Measurements from ENCODE around the gene KCNH2. TPM values are rescaled to one million over a fixed set of nuclear protein-coding genes. Genes with fewer than 3 reads are reported as not detected.

Gene KCNH2
- total and polyA plus RNA-seq, 2 of the 13 experiments (the other 11 are each of a cell fraction or from before 2014, with no cell fraction given): 0.09 to 0.11 TPM

DNA sequence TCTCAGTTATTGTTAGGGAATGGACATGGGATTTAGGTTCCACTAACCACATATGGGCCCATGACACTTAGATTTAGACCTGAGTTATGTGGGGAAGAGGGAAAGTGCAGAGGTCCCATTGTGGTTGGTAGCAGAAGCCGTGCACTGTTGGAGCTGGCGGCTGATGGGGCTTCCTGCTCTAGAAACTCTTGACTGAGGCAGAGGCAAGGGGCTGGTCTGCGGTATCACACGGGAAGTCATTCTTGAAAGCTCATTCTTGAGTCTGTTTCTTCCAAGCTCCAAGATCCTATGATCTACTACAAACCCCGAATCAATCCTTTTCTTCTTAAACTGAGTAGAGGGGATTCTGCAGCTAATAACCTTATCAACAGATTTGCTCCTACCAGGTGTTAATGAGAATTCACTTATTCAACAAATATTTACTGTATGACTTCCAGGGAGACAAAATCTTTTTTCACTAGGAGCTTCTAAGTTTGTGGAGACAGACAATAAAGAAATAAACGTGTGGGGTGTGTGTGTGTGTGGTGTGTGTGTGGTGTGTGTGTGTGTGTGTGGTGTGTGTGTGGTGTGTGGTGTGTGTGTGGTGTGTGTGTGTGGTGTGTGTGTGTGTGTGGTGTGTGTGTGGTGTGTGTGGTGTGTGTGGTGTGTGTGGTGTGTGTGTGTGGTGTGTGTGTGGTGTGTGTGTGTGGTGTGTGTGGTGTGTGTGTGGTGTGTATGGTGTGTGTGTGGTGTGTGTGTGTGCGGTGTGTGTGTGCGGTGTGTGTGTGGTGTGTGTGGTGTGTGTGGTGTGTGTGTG, 68.7 kb downstream of the KCNH2 start:
- Histone ChIP-seq H3K36me3 (replicated peaks in 1 of 2; ENCODE audit: control insufficient read depth in 1 of 2, insufficient read depth in 2 of 2, low read length in 2 of 2) (no peaks in the 10 kb centered on the region), H3K9me3 (ENCODE audit: low read length) (no peaks in the 10 kb centered on the region), H3K9ac (ENCODE audit: insufficient read depth, low read depth, low read length) (no peak overlapping the region), H3K27ac (ENCODE audit: extremely low read length, insufficient read depth, low read length) (no peak overlapping the region), H3K27me3 (ENCODE audit: control insufficient read depth in 1 of 2, insufficient read depth in 2 of 2, low read length in 2 of 2) (peaks cover 0 to 23% of the 10 kb centered on the region in 2 experiments; a peak in 1 of 5 replicates), H3K4me2 (ENCODE audit: low read depth, low read length) (no peak overlapping the region), H4K20me1 (ENCODE audit: insufficient read depth, low read length) (no peaks in the 10 kb centered on the region), H2AFZ (ENCODE audit: low read length) (no peak overlapping the region), H3K4me3 (replicated peaks in 1 of 3; ENCODE audit: insufficient read depth in 1 of 3, low read depth in 2 of 3, low read length in 3 of 3) (no peak overlapping the region), H3K79me2 (ENCODE audit: insufficient read depth, low read length) (no peaks in the 10 kb centered on the region), H3K4me1 (ENCODE audit: insufficient read depth, low read length) (no peaks in the 10 kb centered on the region)
- in situ Hi-C loops (cut with HindIII; ENCODE audit: extremely low pct_ligation_motif_present, low pct_unique_long_range_greater_than_20kb) (no loop called here), intact Hi-C loops (cut with micrococcal nuclease; ENCODE audit: unreplicated experiment) (no loop called here)
- no peak for DNase-seq (ENCODE audit: low spot score)
- WGBS (ENCODE audit: low lambda C conversion rate): 65% methylated on average over 6 of the region's 8 CpGs
- no TSS peak for BruUV-seq (replicated peaks)
- TF ChIP-seq HNRNPL (IDR thresholded peaks at IDR 0.05; ENCODE audit: low read depth, low read length): 0 out of 2 replicates have a peak, but pooled peaks have one; percentile 61
- no peak for TF ChIP-seq SOX13 (IDR thresholded peaks at IDR 0.05)
- TF ChIP-seq SOX13 (CRISPR knock-in tag; conservative IDR thresholded peaks at IDR 0.05 in 1 of 2, IDR thresholded peaks at IDR 0.05 in 1 of 2): no peak
- POLR2A ChIA-PET: no interaction called here
- peak; percentile 66 for FAIRE-seq
- CTCF ChIA-PET (ENCODE audit: low intra/inter-chr PET ratio, low total read pairs): no interaction called here
- ATAC-seq: no peak

DNA sequence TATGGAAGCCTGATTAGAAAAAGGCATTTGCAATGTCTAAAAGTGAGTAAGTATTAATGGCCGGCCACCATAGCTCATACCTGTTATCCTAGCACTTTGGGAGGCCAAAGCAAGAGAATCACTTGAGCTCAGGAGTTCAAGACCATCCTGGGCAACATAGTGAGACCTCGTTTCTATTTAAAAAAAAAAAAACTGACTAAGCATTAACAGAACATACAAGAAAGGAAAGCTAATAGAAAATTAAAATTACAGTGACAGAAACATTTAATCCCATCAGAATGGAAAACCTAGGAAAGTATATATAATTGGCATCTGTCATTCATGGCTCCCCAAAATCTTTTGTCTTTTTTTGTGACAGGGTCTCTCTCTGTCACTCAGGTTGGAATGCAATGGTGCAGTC, 69.9 kb downstream of the KCNH2 start:
- Histone ChIP-seq H3K27me3 (ENCODE audit: control insufficient read depth in 1 of 2, insufficient read depth in 2 of 2, low read length in 2 of 2) (peaks cover 0 to 11% of the 10 kb centered on the region in 2 experiments; a peak in 1 of 5 replicates), H3K4me3 (replicated peaks in 1 of 3; ENCODE audit: insufficient read depth in 1 of 3, low read depth in 2 of 3, low read length in 3 of 3) (no peak overlapping the region), H2AFZ (ENCODE audit: low read length) (no peak overlapping the region), H3K4me2 (ENCODE audit: low read depth, low read length) (no peak overlapping the region), H3K4me1 (ENCODE audit: insufficient read depth, low read length) (no peaks in the 10 kb centered on the region), H4K20me1 (ENCODE audit: insufficient read depth, low read length) (no peaks in the 10 kb centered on the region), H3K79me2 (ENCODE audit: insufficient read depth, low read length) (no peaks in the 10 kb centered on the region), H3K9me3 (ENCODE audit: low read length) (no peaks in the 10 kb centered on the region), H3K36me3 (replicated peaks in 1 of 2; ENCODE audit: control insufficient read depth in 1 of 2, insufficient read depth in 2 of 2, low read length in 2 of 2) (no peaks in the 10 kb centered on the region), H3K9ac (ENCODE audit: insufficient read depth, low read depth, low read length) (no peak overlapping the region), H3K27ac (ENCODE audit: extremely low read length, insufficient read depth, low read length) (no peak overlapping the region)
- intact Hi-C loops (cut with micrococcal nuclease; ENCODE audit: unreplicated experiment) (no loop called here), in situ Hi-C loops (cut with HindIII; ENCODE audit: extremely low pct_ligation_motif_present, low pct_unique_long_range_greater_than_20kb) (no loop called here)
- no TSS peak for BruUV-seq (replicated peaks)
- WGBS (ENCODE audit: low lambda C conversion rate): 0% methylated on average over 2 of the region's 2 CpGs
- ATAC-seq (no peak), FAIRE-seq (no peak), DNase-seq (ENCODE audit: low spot score) (no peak)
- CTCF ChIA-PET (ENCODE audit: low intra/inter-chr PET ratio, low total read pairs): no interaction called here
- POLR2A ChIA-PET: no interaction called here
- no peak for TF ChIP-seq ZBTB8A (CRISPR knock-in tag; IDR thresholded peaks at IDR 0.05; ENCODE audit: borderline replicate concordance, low read depth)
- TF ChIP-seq NFE2L1 (CRISPR knock-in tag; IDR thresholded peaks at IDR 0.05; ENCODE audit: borderline replicate concordance): no peak
- no peak for TF ChIP-seq ZNF12 (CRISPR knock-in tag; IDR thresholded peaks at IDR 0.05)
- TF ChIP-seq, protein P1, sequence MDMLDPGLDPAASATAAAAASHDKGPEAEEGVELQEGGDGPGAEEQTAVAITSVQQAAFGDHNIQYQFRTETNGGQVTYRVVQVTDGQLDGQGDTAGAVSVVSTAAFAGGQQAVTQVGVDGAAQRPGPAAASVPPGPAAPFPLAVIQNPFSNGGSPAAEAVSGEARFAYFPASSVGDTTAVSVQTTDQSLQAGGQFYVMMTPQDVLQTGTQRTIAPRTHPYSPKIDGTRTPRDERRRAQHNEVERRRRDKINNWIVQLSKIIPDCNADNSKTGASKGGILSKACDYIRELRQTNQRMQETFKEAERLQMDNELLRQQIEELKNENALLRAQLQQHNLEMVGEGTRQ (IDR thresholded peaks at IDR 0.05; ENCODE audit: low read depth, low read length): no peak
- TF ChIP-seq, protein P1 (CRISPR knock-in tag; IDR thresholded peaks at IDR 0.05; ENCODE audit: borderline replicate concordance): no peak
- TF ChIP-seq, protein P2, sequence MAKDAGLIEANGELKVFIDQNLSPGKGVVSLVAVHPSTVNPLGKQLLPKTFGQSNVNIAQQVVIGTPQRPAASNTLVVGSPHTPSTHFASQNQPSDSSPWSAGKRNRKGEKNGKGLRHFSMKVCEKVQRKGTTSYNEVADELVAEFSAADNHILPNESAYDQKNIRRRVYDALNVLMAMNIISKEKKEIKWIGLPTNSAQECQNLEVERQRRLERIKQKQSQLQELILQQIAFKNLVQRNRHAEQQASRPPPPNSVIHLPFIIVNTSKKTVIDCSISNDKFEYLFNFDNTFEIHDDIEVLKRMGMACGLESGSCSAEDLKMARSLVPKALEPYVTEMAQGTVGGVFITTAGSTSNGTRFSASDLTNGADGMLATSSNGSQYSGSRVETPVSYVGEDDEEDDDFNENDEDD (CRISPR knock-in tag; IDR thresholded peaks at IDR 0.05; ENCODE audit: borderline replicate concordance): no peak
- TF ChIP-seq KAT2B (IDR thresholded peaks at IDR 0.05; ENCODE audit: borderline replicate concordance, low read depth, low read length): no peak
- TF ChIP-seq, protein P3, sequence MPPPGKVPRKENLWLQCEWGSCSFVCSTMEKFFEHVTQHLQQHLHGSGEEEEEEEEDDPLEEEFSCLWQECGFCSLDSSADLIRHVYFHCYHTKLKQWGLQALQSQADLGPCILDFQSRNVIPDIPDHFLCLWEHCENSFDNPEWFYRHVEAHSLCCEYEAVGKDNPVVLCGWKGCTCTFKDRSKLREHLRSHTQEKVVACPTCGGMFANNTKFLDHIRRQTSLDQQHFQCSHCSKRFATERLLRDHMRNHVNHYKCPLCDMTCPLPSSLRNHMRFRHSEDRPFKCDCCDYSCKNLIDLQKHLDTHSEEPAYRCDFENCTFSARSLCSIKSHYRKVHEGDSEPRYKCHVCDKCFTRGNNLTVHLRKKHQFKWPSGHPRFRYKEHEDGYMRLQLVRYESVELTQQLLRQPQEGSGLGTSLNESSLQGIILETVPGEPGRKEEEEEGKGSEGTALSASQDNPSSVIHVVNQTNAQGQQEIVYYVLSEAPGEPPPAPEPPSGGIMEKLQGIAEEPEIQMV (CRISPR knock-in tag; IDR thresholded peaks at IDR 0.05; ENCODE audit: low read depth): no peak
- no peak for TF ChIP-seq TP53 (CRISPR knock-in tag; conservative IDR thresholded peaks at IDR 0.05)
- TF ChIP-seq ZNF883 (CRISPR knock-in tag; IDR thresholded peaks at IDR 0.05; ENCODE audit: not compliant biosample characterization): no peak

Data from HepG2 (cell line).